Measurements from ENCODE around the gene CREB3L2. TPM values are rescaled to one million over a fixed set of nuclear protein-coding genes. Genes with fewer than 3 reads are reported as not detected.

The CREB3L2 gene
- total and polyA plus RNA-seq, 4 donors: 7.4 to 89.1 (median 44.0) TPM

- 79 to 91% methylated on average over 2 of the region's 2 CpGs for WGBS, 2 donors
Observed at GRCh38 chr7:137886746-137887145, 115.1 kb downstream of the CREB3L2 start.

GRCh38 chr7:137886281-137886680 lies 115.6 kb downstream of the CREB3L2 start:
- H3K36me3 ChIP-seq (ENCODE audit: control insufficient read depth in 4 of 4, insufficient read depth in 4 of 4, low read length in 4 of 4): peaks cover 0 to 29% (median 23%) of the 10 kb centered on the region in 4 donors
- H3K27me3 ChIP-seq (ENCODE audit: control insufficient read depth in 3 of 3, insufficient read depth in 3 of 3, low read length in 2 of 3): no peaks in the 10 kb centered on the region
- no peak for TF ChIP-seq CTCF (IDR thresholded peaks at IDR 0.05; ENCODE audit: control extremely low read depth, extremely low read depth)
- ATAC-seq (ENCODE audit: insufficient read depth, low FRiP score) (no peak), DNase-seq (no peak)
- no peak overlapping the region for H3K27ac ChIP-seq (ENCODE audit: low read depth in 1 of 2, low read length in 1 of 2)
- no peak overlapping the region for H3K9ac ChIP-seq (ENCODE audit: insufficient read depth in 1 of 2, low read length in 2 of 2)
- H3K4me3 ChIP-seq: no peak overlapping the region
- peaks cover 0 to 3% (median 0%) of the 10 kb centered on the region in 5 donors for H3K4me1 ChIP-seq (ENCODE audit: control insufficient read depth in 5 of 5, insufficient read depth in 5 of 5, low read length in 5 of 5)
- H3K9me3 ChIP-seq (ENCODE audit: control insufficient read depth in 4 of 4, insufficient read depth in 3 of 4, low read length in 3 of 4): peaks cover 0 to 5% (median 2%) of the 10 kb centered on the region in 4 donors
- 89 to 91% methylated on average over 3 of the region's 3 CpGs for WGBS, 2 donors

More at GRCh38 chr7:137886746-137887145, 115.1 kb downstream of the CREB3L2 start:
- H3K27me3 ChIP-seq (ENCODE audit: control insufficient read depth in 3 of 3, insufficient read depth in 3 of 3, low read length in 2 of 3): no peaks in the 10 kb centered on the region
- no peak overlapping the region for H3K4me3 ChIP-seq
- peaks cover 0 to 5% (median 0%) of the 10 kb centered on the region in 5 donors for H3K4me1 ChIP-seq (ENCODE audit: control insufficient read depth in 5 of 5, insufficient read depth in 5 of 5, low read length in 5 of 5)
- ATAC-seq (ENCODE audit: insufficient read depth, low FRiP score): no peak
- no peak for DNase-seq
- H3K9me3 ChIP-seq (ENCODE audit: control insufficient read depth in 4 of 4, insufficient read depth in 3 of 4, low read length in 3 of 4): peaks cover 0 to 5% (median 2%) of the 10 kb centered on the region in 4 donors
- H3K27ac ChIP-seq (ENCODE audit: low read depth in 1 of 2, low read length in 1 of 2): no peak overlapping the region
- TF ChIP-seq CTCF (IDR thresholded peaks at IDR 0.05; ENCODE audit: control extremely low read depth, extremely low read depth): no peak
- peaks cover 0 to 24% (median 20%) of the 10 kb centered on the region in 4 donors for H3K36me3 ChIP-seq (ENCODE audit: control insufficient read depth in 4 of 4, insufficient read depth in 4 of 4, low read length in 4 of 4)
- no peak overlapping the region for H3K9ac ChIP-seq (ENCODE audit: insufficient read depth in 1 of 2, low read length in 2 of 2)

GRCh38 chr7:137885678-137886077 lies 116.2 kb downstream of the CREB3L2 start:
- 91 to 97% methylated on average over 5 of the region's 5 CpGs for WGBS, 2 donors
- H3K4me3 ChIP-seq: no peak overlapping the region
- H3K27ac ChIP-seq (ENCODE audit: low read depth in 1 of 2, low read length in 1 of 2): no peak overlapping the region
- ATAC-seq (ENCODE audit: insufficient read depth, low FRiP score) (no peak), DNase-seq (no peak)
- no peak overlapping the region for H3K9ac ChIP-seq (ENCODE audit: insufficient read depth in 1 of 2, low read length in 2 of 2)
- H3K4me1 ChIP-seq (ENCODE audit: control insufficient read depth in 5 of 5, insufficient read depth in 5 of 5, low read length in 5 of 5): no peaks in the 10 kb centered on the region
- no peak for TF ChIP-seq CTCF (IDR thresholded peaks at IDR 0.05; ENCODE audit: control extremely low read depth, extremely low read depth)
- peaks cover 0 to 34% (median 25%) of the 10 kb centered on the region in 4 donors for H3K36me3 ChIP-seq (ENCODE audit: control insufficient read depth in 4 of 4, insufficient read depth in 4 of 4, low read length in 4 of 4)
- peaks cover 0 to 5% (median 2%) of the 10 kb centered on the region in 4 donors for H3K9me3 ChIP-seq (ENCODE audit: control insufficient read depth in 4 of 4, insufficient read depth in 3 of 4, low read length in 3 of 4)
- H3K27me3 ChIP-seq (ENCODE audit: control insufficient read depth in 3 of 3, insufficient read depth in 3 of 3, low read length in 2 of 3): no peaks in the 10 kb centered on the region

GRCh38 chr7:137882806-137883205 lies 119.1 kb downstream of the CREB3L2 start:
- DNase-seq (no peak), ATAC-seq (ENCODE audit: insufficient read depth, low FRiP score) (no peak)
- Histone ChIP-seq H3K9ac (ENCODE audit: insufficient read depth in 1 of 2, low read length in 2 of 2) (no peak overlapping the region), H3K27ac (ENCODE audit: low read depth in 1 of 2, low read length in 1 of 2) (no peak overlapping the region), H3K4me3 (no peak overlapping the region), H3K36me3 (ENCODE audit: control insufficient read depth in 4 of 4, insufficient read depth in 4 of 4, low read length in 4 of 4) (peaks cover 0 to 35% (median 34%) of the 10 kb centered on the region in 4 donors), H3K9me3 (ENCODE audit: control insufficient read depth in 4 of 4, insufficient read depth in 3 of 4, low read length in 3 of 4) (peaks cover 0 to 5% (median 2%) of the 10 kb centered on the region in 4 donors), H3K27me3 (ENCODE audit: control insufficient read depth in 3 of 3, insufficient read depth in 3 of 3, low read length in 2 of 3) (no peaks in the 10 kb centered on the region), H3K4me1 (ENCODE audit: control insufficient read depth in 5 of 5, insufficient read depth in 5 of 5, low read length in 5 of 5) (peaks cover 2 to 13% (median 4%) of the 10 kb centered on the region in 5 donors)
- no peak for TF ChIP-seq CTCF (IDR thresholded peaks at IDR 0.05; ENCODE audit: control extremely low read depth, extremely low read depth)
